ENCODE measurements around the gene AOPEP.
"Not testable (repeated sequence)": the region's sequence is repeated elsewhere in the genome, so short reads cannot be mapped to it uniquely, and the experiment has no call there.

Gene AOPEP

DNA sequence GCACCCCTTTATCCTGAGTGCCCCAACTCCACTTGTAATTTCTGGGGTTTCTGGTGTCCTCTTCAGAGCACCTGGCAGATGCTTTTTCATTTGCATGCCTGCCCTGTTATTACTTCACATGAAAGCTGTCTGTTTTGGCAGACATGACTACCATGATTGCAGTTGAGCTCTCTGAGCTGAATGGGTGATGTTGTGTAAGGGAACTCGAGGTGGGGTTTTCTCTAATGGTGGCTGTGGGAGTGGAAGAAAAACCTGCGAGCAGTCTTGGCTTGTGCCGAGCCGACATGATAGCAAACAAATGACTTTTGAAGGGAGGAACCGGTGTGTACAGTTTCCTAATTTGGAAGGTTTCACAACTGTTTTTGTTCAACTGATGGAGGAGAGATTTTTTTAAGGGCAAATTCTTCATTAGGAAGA, 196.2 kb downstream of the AOPEP start:
- DNase-seq = no peak

DNA sequence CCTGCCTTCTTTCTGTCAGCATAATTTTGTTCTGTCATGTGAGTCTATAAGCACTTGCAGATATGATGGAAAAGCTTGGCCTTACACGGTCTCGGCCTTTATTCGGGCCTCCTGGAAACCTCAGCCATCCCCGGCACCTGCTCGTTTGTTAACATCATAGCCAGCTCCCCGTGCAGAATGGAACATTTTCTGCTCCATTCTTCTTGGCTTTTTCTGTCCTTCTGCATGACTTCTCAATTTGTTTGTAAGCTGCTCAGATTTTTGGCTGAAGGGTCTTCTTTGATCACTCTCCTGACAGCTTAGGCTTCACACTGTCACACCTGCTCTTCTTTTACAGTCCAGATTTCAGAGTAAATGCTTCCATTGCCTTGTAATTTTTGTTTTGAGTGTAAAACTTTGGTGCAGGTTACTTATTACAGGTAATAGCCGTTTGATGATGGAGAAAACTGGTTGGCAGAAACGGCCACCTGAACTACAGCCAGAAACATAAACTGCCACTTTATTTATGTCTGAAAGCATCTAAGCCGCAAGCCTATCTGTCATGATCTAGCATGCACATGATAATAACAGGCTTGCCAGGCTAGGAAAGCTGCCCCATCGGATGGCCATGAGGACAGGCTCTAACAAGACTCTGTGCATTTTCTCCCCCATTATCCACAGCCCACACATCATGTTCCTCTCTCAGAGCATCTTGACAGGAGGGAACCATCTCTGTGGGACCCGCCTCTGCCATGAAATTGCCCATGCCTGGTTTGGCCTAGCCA, 197.0 kb downstream of the AOPEP start:
- no peak for DNase-seq

DNA sequence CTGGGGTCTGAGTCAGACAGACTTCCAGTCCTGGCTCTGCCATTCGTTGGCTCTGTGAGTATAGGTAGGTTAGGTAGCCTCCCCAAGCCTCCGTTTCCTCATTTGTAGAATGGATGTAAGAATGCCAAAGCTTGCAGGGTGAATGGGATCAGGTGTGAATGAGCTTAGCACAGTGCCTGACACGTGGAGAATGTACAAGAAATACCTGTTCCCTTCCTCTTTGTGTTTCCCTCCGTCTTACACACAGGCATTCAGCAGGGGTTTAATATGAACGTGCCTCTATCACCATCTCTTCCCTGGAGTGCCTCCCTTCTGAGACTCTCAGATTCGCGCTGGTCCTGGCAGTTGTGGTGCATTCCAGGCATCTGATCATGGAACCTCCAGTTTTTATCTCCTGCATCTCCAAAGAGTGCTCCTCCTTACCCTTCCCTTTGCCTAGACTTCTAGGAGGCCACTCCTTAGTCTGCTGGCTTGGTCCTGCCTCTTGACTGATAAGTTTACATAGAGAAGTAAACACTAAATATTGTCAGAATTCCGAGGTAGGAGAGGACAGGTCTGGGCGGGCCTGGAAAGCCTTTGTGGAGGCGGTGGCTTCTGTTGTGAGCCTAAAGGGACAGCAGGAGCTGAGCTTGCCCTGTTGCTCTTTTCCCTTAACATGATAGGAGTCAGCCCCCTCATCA, 199.4 kb downstream of the AOPEP start:
- no peak for DNase-seq

DNA sequence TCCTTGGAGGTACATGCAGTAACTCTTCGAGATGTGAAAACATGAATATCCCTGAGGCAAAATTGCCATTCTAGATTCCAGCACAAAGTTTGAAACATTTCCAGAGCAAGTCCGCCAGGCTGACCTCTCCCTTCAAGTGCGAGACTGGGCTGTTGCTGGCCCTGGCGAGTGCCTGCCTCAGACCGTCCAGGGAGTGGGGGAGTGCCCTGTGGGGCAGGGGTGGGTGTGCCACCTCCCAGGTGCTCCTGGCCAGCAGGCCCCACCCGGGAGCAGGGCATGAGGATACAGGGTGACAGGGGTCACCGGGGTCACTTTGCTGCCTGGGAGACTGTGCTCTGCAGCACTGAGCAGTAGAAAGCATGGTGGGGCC, 199.9 kb downstream of the AOPEP start:
- DNase-seq = no peak

DNA sequence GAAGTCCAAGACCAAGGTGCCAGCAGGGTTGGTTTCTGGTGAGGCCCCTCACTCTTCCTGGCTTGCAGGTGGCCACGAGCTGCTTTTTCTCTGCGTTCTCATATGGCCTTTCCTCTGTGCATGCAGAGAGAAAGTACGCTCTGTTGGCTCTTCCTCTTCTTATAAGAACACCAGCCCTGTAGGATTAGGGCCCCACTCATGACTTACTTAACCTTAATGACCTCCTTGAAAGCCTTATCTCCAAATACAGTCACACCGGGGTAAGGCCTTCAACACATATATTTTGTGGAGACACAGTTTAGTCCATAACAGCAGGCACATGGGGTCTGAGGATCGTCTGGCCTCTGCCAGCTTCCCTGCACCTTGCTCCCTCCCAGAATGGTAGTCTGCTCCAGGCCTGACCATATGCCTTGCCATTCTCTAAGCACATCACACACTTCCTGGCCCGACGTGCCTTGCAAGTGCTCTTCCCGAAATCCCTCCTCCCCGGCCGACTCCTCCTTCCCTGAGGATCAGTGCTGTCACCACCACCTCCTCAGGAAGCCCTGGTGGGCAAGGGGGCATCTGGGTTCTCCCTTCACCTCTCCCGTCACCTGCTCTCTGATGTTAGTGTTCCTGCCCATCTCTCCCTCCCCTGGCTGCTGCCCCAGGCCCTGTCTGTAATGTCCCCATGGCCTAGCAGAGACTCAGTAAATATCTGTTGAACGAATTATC, 200.7 kb downstream of the AOPEP start:
- DNase-seq = no peak

DNA sequence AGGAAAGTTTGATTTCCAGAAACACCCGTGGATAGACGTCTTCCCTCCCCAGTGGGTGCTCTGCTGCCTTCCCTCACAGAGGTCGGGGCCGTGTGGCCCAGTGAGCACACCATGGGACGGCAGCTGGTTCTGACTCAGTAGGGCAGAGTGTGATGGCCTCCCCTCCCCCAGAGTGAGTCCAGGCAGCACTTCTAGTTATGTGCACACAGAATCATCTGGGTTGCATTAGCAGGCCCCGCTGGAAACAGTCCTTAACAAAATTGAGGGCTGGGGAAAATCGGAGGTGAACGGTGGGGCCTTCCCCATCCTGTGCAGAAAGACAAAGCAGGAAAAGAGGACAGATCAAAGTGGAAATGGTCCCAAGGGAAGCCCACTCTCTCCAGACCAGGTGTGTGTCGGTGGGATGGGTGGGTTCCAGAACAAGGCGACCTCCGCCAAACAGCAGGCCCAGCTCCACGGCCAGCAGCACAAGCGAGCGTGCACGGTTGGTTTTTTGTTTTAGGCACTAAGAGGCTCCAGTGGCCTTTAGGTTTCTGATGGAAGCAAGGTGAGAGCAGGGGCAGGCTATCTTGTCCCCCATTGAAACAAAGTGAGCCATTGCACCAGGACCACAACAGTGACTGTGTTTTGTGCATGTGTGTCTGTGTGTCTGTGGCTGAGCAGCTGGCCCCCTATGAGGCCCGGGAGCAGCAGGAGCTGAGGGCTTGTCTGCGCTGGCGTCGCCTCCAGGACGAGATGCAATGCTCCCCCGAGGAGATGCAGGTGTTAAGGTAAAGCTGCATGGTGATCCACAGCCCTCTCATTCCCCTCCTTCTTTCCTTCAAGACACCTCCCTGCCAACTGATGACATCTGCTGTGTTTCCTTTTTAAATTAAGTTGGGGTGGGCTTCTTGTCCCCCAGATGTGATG, 201.5 kb downstream of the AOPEP start:
- DNase-seq = no peak

DNA sequence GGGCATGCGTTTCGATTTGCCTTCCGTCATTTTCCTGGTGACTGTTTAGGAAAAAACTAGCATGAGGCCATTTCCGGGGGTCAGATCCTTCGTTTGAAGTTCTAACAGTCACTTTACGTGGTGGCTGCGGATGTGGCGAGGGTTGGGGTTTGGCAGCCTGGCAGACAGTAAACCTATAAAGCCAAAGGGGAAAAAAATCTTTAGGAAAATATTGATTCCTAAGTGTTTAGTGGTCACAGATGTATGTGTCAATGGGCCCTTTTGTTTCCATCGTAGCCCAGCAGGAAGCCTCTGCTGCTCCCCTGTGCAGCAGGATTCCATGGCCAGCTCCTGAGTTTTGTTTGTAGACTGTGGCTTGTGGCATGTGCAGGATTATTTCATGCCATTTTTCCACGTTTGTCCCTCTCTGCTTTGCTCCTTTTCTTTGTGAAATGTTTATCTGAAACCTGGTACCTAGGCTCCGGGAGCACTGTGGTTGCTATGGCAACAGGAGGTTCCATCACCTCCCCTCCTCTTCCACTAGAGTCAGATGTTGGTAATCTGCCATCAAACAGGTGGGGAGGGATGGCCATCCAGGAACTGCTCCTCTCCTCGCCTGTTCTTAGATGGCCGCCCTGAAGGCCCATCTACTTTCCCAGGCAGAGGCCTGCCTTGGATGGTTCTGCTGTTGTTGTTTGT, 202.3 kb downstream of the AOPEP start:
- no peak for DNase-seq

DNA sequence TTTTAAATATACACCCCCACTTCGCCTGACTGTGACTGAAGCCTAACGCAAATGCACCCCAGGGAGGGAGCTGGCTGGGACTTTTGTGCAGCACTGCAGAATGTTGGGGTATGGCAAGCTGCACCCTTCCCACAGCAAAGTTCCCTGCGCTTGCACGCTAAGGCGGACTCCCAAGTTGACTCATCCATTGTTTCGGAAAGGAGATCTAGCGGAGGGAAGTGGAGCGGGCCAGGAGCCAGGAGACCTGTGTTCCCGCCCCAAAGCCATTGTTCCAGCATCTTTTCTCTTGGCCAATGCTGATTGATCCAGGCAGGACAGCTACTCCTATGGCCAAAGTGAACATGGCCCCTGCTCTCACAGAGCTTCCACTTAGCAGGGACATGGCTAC, 202.9 kb downstream of the AOPEP start:
- no peak for DNase-seq

DNA sequence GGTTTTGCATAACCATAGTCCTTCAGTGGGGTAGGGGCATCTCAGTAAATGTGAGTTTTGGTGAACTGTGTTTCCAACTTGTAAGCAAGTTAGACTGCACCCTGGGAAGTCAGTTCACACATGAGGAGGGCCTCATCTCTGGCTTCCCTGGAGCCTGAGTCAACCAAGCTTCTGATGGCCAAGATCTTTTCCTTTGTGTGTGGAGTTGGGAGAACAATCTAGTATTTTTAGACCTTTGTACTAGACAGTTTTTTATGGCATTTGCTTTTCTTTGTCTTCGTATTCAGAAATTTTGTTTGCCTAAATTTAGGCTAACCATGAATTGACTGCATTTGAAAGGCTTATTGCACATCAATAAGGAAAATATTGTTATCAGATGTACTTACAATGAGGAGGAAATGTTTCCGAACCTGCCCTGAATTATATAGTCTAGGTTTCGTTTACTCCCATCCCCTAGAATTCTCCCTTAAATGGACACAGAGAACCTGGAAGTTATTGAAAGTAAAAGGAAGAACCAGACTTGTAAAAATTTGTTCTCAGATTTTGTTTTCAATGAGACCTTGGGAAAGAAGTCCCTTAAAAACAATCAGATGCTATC, 204.6 kb downstream of the AOPEP start:
- DNase-seq = no peak

DNA sequence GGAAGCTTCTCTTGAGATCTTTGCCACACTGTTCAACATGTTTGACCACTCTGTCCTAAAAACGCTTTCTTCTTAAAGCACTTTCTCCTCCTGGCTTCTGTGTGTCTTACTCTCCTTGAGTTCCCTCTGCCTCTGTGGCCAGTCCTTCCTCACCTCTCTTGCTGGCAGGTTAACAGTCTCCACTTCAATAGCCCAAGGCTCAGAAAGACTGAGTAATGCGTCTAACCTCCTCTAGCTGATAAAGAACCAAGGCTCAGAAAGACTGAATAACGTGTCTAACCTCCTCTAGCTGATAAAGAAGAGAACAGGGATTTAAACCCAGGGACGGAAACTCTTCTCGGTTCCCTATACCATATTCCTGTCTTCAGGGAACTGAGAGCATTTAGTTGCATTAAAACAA, 205.2 kb downstream of the AOPEP start:
- no peak for DNase-seq

DNA sequence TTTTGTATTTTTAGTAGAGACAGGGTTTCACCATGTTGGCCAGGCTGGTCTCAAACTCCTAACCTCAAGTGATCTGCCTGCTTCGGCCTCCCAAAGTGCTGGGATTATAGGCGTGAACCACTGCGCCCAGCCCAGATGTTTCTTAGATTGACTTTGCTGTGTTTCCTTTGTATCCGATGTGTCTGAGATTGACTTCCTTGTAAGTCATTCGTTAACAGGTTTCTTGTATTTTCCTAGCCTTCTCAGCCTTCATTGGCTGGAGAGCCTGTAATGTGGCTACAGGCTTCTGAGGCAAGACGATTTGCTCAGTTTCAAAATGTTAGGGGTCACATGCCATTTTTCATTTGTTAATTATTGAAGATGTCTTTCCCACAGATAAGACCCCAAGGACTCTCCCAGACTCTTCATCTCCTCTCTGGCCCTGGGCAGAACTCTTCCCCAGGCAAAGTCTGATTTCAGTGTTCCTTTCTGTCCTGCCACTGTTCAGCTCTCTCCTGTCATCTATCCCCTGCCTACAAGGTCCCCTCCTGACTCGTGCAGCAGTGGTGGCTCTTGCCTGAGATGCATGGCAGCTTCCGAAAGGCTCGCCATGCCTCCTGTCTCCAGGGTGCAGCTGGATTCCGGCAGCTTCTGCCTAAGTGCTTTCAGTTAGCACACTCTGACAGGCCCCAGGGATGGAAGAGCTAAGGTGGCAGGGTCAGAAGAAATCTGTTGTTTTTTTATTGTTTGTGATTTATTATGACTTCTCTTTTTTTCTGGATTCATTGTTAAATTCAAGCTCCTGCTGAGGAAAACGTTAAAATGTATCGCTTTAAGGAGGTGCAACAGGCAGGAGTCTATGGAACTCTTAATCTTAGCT, 206.4 kb downstream of the AOPEP start:
- no peak for DNase-seq

DNA sequence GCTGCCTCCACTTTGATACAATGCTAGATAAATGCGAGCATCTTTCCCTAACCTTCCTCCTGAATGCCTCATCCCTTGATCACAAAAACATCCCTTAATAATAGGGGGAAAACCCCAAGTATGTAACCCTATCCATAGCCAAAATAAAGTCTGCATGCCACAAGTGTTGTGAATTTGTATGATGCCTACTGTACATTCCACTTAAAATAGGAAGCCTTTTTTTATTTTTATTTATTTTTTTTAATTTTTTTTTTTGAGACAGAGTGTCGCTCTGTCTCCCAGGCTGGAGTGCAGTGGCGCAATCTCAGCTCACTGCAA, 207.0 kb downstream of the AOPEP start:
- no peak for DNase-seq

DNA sequence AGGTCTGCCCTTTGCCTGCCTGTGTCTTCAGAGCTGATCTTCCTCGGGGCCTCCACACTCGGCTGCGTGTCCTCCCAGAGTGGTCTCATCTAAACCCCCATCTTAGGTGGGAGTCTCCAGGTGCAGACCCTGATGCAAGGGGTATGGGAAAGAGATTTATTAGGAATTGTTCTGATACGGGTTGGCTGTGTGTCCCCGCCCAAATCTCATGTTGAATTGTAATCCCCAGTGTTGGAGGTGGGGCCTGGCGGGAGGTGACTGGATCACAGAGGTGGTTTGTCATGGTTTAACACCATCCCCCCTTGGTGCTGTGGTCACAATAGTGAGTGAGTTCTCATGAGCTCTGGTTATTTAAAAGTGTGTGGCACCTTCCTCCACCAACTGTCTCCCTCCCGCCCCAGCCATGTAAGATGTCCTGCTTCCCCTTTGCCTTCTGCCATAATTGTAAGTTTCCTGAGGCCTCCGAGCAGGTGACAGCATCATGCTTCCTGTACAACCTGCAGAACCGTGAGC, 208.4 kb downstream of the AOPEP start:
- no peak for DNase-seq

DNA sequence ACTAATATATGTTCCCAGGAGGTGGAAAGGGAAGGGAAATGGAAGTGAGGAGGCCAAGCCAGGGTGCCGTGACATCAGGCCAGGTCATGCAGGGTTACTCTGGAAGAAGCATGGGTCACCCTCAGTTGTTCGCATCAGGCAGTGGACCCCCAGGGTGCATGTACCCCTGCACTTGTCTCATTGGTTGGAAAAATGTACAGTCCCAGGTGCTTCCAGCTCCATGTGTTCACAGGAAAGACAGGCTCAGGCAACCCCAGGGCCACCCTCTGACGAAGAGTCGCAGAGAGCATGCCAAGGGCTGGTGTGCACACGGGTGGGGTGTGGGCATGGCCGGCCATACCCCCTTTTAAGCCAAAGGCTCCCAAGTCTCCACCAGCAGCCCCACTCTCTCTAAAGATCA, 208.9 kb downstream of the AOPEP start:
- no peak for DNase-seq

DNA sequence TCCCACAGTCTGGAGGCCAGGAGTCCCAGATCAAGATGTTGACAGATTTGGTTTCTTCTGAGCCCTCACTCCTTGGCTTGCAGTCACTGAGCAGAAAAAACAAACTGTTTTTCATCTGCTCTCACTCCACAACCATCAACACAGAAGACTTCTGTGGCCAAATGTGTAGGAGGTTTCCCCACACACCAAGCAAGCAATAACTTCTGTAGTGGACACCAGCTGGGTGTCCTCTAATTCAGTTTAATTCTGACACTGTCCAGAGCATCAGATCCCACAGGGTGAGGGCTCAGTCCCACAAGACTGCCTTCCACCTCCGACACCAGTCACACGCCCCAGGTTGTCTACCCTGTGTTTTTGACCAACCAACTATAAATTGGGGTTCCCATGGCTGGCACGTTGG, 209.9 kb downstream of the AOPEP start:
- no peak for DNase-seq

DNA sequence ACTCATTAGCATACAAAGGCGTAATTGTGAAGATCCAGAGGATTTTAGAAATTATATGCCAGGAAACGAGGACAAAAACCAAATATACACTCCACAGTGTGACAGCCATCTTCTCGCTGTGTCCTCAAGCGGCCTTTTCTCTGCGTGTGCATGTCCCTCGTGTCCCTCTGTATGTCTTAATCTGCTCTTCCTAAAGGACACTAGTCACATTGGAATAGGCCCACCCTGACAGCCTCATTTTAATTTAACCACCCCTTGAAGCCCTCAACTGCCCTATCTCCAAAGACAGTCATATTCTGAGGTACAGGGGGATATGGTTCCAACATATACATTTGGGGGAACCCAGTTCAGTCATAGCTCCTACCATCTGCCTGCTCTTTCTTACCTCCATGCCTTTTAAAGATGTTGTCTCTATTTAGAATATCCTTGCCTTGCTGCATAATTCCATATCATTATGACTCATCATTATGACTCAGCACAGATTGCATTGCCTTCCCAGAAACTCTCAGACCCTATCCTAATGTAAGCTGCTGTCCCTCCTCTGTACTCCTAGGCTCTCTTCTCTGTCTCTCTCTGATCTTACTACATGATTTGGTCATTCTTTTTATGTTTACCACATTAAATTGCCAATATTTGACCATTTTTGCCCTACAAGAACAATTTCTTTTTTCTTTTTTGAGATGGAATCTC, 210.9 kb downstream of the AOPEP start:
- DNase-seq = no peak

DNA sequence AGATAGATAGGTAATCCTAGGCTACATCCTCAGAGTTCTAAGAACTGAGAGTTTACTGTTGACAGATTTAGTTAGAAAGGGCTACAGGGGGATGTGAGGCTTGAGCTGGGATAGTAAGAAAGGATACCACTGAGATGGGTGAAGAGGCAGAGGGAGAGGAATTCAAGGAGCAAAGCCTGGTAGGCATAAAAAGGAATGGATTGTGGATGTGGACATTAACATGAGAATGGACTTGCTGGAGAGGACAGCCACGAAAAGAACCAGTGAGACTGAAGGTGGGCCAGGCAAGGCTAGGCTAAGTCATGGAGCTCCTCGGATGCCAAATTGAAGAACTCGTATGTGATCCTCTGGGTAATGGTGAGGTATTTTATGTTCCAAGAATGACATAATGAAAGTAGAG, 211.9 kb downstream of the AOPEP start:
- no peak for DNase-seq

DNA sequence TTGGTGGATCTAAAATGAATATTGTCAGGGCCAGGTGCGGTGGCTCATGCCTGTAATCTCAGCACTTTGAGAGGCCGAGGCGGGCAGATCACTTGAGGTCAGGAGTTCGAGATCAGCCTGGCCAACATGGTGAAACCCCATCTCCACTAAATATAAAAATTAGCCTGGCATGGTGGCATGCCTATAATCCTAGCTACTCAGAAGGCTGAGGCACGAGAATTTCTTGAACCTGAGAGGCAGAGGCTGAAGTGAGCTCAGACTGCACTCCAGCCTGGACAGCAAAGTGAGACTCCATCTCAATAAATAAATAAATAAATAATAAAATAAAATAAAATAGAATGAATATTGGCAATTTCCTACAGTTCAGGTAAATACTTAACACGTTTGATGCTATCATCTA, 213.8 kb downstream of the AOPEP start:
- DNase-seq = not testable (repeated sequence)

DNA sequence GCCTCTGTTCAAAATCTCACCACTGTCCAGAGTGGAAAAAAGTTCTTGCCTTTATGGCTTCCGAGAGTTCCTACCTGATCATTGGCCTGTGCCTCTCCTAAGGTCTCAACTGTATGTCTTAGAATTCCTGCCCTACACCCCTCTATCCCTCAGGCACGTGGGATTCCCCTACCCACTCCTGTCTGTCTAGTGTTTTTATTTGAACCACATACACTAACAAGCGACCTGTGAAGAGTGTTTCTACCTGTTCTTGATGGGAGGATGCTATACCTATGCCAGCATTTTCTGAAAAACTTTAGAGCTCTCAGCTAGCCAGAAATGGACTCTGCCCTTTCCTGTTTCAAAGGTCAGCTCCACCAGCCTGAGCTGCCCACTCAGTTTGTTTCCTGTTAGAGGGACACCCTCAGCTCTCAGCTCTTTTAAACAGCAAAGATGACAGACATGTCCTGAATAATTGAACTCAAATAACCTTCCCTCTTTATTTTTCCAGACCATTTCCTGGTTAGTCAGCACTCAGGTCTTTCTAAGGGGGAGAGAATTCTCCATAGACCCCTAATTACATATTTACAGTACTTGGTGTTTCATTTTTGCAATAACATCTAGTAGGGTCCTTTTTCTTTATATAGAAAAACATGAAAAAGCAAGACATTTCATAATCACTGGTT, 214.8 kb downstream of the AOPEP start:
- no peak for DNase-seq

DNA sequence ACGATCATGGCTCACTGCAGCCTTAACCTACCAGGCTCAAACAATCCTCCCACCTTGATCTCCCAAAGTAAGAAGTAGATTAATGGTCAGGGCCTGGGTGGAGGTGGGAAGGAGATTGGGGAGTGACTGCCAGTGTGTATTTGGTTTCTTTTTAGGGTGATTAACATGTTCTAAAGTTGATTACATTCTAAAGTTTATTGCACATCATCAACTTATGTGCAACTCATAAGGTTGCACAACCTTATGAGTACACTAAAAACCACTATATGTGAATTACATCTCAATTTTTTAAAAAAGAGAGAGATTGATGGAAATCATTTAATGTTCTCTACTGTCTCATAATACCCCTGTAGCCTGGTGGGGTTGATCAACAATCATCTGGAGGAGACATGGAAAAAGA, 218.1 kb downstream of the AOPEP start:
- no peak for DNase-seq

All from T-helper 9 cell (primary cell).